ENCODE measurements around the gene CCDC13. TPM values are rescaled to one million over a fixed set of nuclear protein-coding genes. Genes with fewer than 3 reads are reported as not detected.
A peak's percentile ranks its signal among the peaks of the same experiment; 100 is the strongest.

Gene CCDC13
- total RNA-seq, 4 donors from 2014 or later: 1.4 to 6.8 (median 4.2) TPM; not detected in 1

GRCh38 chr3:42756681-42757213 lies 16.3 kb downstream of the CCDC13 start:
- H3K36me3 ChIP-seq: no peaks in the 10 kb centered on the region
- TF ChIP-seq CTCF (IDR thresholded peaks at IDR 0.05) (no peak), POLR2A (IDR thresholded peaks at IDR 0.05) (no peak)
- H3K9me3 ChIP-seq: no peaks in the 10 kb centered on the region
- no peaks in the 10 kb centered on the region for H3K27me3 ChIP-seq
- H3K27ac ChIP-seq: peak overlapping the region in 3 of 4 donors; percentile 31 to 86 (median 79)
- no peaks in the 10 kb centered on the region for H3K4me1 ChIP-seq
- no peak overlapping the region for H3K4me3 ChIP-seq
- no peak for DNase-seq

- Histone ChIP-seq H3K27ac (peak overlapping the region in 3 of 4 donors; percentile 31 to 86 (median 79)), H3K4me3 (no peak overlapping the region)
- peak in 2 of 3 donors; percentile 74 to 85 for DNase-seq
Measured at GRCh38 chr3:42755681-42756578, 17.1 kb downstream of the CCDC13 start.

GRCh38 chr3:42753757-42754156 lies 19.3 kb downstream of the CCDC13 start:
- H3K4me1 ChIP-seq: no peaks in the 10 kb centered on the region
- TF ChIP-seq CTCF (IDR thresholded peaks at IDR 0.05): no peak
- TF ChIP-seq POLR2A (IDR thresholded peaks at IDR 0.05): no peak

More at GRCh38 chr3:42755681-42756578, 17.1 kb downstream of the CCDC13 start:
- H3K27me3 ChIP-seq: no peaks in the 10 kb centered on the region
- TF ChIP-seq CTCF (IDR thresholded peaks at IDR 0.05): peak in 3 of 6 experiments; percentile 13 to 29 (median 16)
- TF ChIP-seq POLR2A (IDR thresholded peaks at IDR 0.05): no peak
- H3K36me3 ChIP-seq: no peaks in the 10 kb centered on the region
- no peaks in the 10 kb centered on the region for H3K9me3 ChIP-seq
- no peaks in the 10 kb centered on the region for H3K4me1 ChIP-seq

GRCh38 chr3:42752961-42753360 lies 20.1 kb downstream of the CCDC13 start:
- H3K36me3 ChIP-seq: no peaks in the 10 kb centered on the region
- TF ChIP-seq CTCF (IDR thresholded peaks at IDR 0.05) (no peak), POLR2A (IDR thresholded peaks at IDR 0.05) (no peak)
- no peaks in the 10 kb centered on the region for H3K9me3 ChIP-seq
- no peak for DNase-seq
- no peak overlapping the region for H3K27ac ChIP-seq
- no peaks in the 10 kb centered on the region for H3K4me1 ChIP-seq
- H3K4me3 ChIP-seq: no peak overlapping the region
- no peaks in the 10 kb centered on the region for H3K27me3 ChIP-seq

More at GRCh38 chr3:42753757-42754156, 19.3 kb downstream of the CCDC13 start:
- DNase-seq: no peak
- no peaks in the 10 kb centered on the region for H3K36me3 ChIP-seq
- no peaks in the 10 kb centered on the region for H3K9me3 ChIP-seq
- H3K4me3 ChIP-seq: no peak overlapping the region
- no peak overlapping the region for H3K27ac ChIP-seq
- H3K27me3 ChIP-seq: no peaks in the 10 kb centered on the region

- Histone ChIP-seq H3K4me3 (no peak overlapping the region), H3K27ac (no peak overlapping the region), H3K27me3 (no peaks in the 10 kb centered on the region), H3K9me3 (no peaks in the 10 kb centered on the region), H3K4me1 (no peaks in the 10 kb centered on the region), H3K36me3 (no peaks in the 10 kb centered on the region)
- no peak for TF ChIP-seq POLR2A (IDR thresholded peaks at IDR 0.05)
- TF ChIP-seq CTCF (IDR thresholded peaks at IDR 0.05): no peak
- DNase-seq: no peak
Measured at GRCh38 chr3:42752441-42752840, 20.6 kb downstream of the CCDC13 start.
